SIG-M5 (cell line): ENCODE measurements around the gene CPT1B.
"Not testable (repeated sequence)": the region's sequence is repeated elsewhere in the genome, so short reads cannot be mapped to it uniquely, and the experiment has no call there.

Source experiments
- DNase-seq: peaks from one replicate; lab custom pipeline; 2025; lab: John Stamatoyannopoulos, UW

The CPT1B gene

GRCh38 chr22:50577987-50578775 is at the start of gene CPT1B:
Gene CPT1B (minus strand): TSS chr22:50578427. CDS start chr22:50577915, 512 bp downstream.
- no peak for DNase-seq

- DNase-seq: no peak
Observed at GRCh38 chr22:50626850-50627641, 48.8 kb upstream of the CPT1B start.

GRCh38 chr22:50626314-50626849 is 48.2 kb upstream of the CPT1B start:
- DNase-seq: no peak

- no peak for DNase-seq
Observed at GRCh38 chr22:50625568-50626313, 47.5 kb upstream of the CPT1B start.

- DNase-seq: no peak
Observed at GRCh38 chr22:50625131-50625567, 46.9 kb upstream of the CPT1B start.

- DNase-seq: no peak
Observed at GRCh38 chr22:50624347-50625130, 46.3 kb upstream of the CPT1B start.

- DNase-seq: no peak
Observed at GRCh38 chr22:50622723-50623327, 44.6 kb upstream of the CPT1B start.

- DNase-seq: no peak
Observed at GRCh38 chr22:50621948-50622722, 43.9 kb upstream of the CPT1B start.

- DNase-seq: peak; percentile 28
Observed at GRCh38 chr22:50621356-50621880, 43.2 kb upstream of the CPT1B start.

GRCh38 chr22:50620593-50621355 is 42.5 kb upstream of the CPT1B start:
- DNase-seq: no peak

GRCh38 chr22:50614296-50614695 is 36.1 kb upstream of the CPT1B start:
- DNase-seq: not testable (repeated sequence)

- no peak for DNase-seq
Observed at GRCh38 chr22:50613291-50613981, 35.2 kb upstream of the CPT1B start.

- DNase-seq: no peak
Observed at GRCh38 chr22:50612528-50613221, 34.4 kb upstream of the CPT1B start.

- no peak for DNase-seq
Observed at GRCh38 chr22:50612168-50612527, 33.9 kb upstream of the CPT1B start.

- DNase-seq: no peak
Observed at GRCh38 chr22:50611341-50612060, 33.3 kb upstream of the CPT1B start.

- DNase-seq: no peak
Observed at GRCh38 chr22:50610581-50610980, 32.4 kb upstream of the CPT1B start.

GRCh38 chr22:50610041-50610451 is 31.8 kb upstream of the CPT1B start:
- DNase-seq: no peak
